GM19328 (cell line): Measurements from ENCODE around the gene APCDD1L.

Experiments
- ATAC-seq: cut with Tn5 transposase; IDR thresholded peaks from one replicate; pipeline ENCODE4 v1.9.1; 2021; ENCODE audit warnings: mild to moderate bottlenecking, moderate library complexity; ENCODE audit not compliant: unreplicated experiment

The APCDD1L gene

GRCh38 chr20:58515233-58516212 is at the start of gene APCDD1L:
Gene APCDD1L (minus strand): TSS chr20:58515399. CDS start chr20:58514707, 692 bp downstream.
- no peak for ATAC-seq

DNA sequence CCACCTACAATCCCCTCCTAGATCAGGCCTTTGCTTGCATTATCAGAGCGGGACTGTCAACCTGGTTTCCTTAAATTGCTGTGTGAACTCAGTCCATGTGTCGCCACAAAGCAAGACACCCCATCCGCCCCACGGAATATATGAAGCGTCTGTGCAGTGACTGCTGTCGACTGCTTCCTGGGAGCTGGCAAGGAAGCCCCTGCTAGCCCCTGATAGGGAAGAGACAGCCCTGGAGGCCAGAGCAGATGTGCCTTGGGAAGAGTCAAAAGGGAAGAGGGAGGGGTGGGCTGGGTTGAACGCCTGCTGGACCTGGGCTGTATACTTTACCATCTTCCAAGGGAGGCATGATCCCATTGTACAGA is 44.1 kb upstream of the APCDD1L start:
- ATAC-seq = no peak

- ATAC-seq = no peak
Observed at GRCh38 chr20:58558486-58559367, 43.5 kb upstream of the APCDD1L start.

DNA sequence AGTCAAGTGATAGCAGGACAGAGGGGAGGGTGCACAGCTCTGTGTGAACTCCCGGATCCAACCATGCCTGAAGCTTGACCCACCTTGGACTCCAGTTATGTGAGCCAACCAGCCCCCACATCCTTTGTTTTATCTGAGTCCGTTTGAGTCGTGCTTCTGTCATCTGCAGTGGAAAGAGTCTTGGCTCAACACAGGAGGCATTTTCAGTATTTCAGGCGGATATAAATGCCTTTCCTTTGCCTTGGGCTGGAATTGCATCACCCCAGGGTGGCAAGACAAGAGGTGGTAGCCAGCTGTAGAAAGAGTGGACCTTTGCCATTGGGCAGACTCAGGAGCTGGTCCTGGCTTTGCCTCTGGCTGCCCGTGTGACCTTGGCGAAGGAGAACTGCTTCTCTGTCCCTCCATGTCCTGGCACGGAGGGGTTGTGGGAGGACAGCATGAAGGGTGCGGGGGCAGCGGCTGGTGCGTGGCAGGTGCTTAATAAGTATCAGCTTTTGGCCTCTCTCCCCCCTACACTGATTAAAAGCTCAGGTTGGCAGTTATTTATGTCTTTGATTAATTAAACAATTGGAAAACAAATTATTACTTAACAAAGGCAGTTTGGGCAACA is 42.6 kb upstream of the APCDD1L start:
- ATAC-seq = no peak

DNA sequence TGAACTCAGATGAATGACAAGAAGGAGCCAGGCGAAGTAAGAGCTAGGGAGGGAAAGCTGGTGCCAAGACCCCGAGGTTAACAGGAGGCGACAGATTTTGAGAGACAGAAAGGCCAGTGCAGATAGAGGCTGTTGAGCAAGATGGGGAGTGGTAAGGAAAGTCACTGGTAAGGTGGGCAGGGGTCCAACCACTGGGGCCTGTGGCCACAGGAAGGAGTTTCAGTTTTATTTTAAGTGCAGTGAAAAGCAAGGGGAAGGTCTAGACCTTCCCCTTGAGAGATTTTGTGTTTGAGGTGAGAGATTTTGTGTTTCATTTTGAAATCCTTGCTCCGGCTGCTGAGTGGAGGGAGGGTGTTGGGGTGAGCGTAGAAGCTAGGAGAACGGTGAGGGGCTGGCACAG is 41.8 kb upstream of the APCDD1L start:
- no peak for ATAC-seq

DNA sequence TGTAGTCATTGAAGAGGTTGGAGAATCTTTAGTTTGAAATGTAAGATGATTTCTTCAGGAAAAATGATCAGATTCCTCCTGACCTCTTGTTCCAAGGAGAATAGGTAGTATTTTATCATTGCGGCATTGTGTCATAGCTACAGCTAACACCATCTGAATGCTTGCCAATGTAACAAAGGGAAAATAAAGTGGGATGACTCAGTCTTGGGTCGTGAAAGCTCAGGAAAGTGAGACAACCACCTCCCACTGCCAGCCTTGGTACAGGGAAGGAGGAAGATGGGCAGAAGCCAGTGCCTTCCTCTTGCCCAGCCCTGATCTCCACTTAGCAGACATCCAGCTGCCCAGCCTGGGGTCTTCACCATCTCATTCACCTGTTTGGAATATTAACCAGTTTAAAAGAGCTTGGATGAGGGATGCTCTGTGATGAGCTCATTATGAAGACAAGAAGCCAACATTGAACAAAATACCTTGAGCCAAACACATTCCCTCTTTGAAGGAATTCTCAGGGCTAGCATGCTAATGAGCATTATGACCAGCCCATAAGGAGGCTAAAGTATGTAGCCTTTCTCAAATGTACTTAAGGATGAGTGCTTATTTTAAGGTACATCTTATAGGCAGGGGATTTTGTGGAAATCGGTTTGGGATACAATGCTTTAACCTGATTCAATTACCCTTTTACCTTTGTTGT is 40.0 kb upstream of the APCDD1L start:
- ATAC-seq = no peak

GRCh38 chr20:58554541-58554940 is 39.3 kb upstream of the APCDD1L start:
- no peak for ATAC-seq

DNA sequence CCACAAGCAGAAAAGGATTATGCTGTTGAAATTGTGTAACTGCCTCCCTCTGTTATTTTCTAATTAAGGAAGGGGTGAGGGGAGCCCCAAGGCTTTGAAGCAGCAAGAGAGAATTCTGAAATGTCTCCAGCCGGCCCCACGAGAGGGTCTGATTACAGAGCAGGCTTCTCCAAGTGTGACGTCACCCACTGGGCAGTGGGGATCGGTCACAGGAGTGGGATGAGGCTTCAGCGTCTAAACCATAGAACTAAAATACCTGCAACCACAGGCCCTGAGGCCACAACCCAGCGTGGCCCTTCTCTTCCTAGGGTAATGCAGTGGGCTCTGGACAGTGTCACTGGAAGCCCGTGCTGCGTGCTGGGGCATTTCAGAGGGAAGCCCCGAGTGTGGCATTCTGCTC is 38.6 kb upstream of the APCDD1L start:
- ATAC-seq = no peak

- no peak for ATAC-seq
Observed at GRCh38 chr20:58553166-58553696, 38.0 kb upstream of the APCDD1L start.

- ATAC-seq = no peak
Observed at GRCh38 chr20:58552366-58552934, 37.3 kb upstream of the APCDD1L start.

GRCh38 chr20:58551631-58552030 is 36.4 kb upstream of the APCDD1L start:
- no peak for ATAC-seq

DNA sequence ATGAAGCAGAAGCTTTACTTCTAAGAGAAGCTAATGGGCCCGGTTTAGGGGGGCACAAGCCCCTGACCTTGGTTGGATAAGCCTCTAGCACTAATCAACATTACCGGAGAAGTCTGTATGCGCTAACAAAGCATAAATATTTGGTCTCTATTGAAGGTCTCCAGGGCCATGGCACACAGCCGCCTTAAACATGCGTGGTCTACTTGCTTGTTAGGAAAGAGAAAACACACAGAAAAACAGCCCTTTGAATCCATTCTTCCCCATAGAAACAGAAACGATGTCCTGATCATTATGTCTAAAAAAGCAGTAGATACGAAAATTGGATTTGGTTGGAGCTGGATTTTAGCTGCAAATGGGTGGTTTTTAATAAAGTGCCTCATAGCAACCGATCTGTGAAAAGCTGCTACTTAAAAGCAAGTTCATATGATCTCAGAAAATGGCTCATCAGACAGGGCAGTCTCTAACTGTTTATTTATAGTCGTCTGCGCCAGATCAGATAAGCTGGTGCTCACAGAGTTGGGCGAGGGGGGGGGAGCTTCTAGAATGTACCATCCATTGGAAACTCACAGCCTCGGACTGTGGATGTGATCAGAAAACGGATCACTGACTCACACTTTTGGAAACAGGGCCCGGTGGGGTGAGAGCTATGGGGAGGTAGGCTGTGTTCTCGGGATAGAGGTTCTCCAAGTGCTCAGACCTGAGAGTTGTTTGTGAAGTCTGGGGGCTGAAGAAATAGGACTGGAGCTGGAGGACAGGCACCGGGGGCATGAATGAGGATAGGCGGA is 35.3 kb upstream of the APCDD1L start:
- ATAC-seq = no peak

GRCh38 chr20:58549231-58550209 is 34.3 kb upstream of the APCDD1L start:
- no peak for ATAC-seq

GRCh38 chr20:58547623-58548475 is 32.6 kb upstream of the APCDD1L start:
- ATAC-seq = no peak

DNA sequence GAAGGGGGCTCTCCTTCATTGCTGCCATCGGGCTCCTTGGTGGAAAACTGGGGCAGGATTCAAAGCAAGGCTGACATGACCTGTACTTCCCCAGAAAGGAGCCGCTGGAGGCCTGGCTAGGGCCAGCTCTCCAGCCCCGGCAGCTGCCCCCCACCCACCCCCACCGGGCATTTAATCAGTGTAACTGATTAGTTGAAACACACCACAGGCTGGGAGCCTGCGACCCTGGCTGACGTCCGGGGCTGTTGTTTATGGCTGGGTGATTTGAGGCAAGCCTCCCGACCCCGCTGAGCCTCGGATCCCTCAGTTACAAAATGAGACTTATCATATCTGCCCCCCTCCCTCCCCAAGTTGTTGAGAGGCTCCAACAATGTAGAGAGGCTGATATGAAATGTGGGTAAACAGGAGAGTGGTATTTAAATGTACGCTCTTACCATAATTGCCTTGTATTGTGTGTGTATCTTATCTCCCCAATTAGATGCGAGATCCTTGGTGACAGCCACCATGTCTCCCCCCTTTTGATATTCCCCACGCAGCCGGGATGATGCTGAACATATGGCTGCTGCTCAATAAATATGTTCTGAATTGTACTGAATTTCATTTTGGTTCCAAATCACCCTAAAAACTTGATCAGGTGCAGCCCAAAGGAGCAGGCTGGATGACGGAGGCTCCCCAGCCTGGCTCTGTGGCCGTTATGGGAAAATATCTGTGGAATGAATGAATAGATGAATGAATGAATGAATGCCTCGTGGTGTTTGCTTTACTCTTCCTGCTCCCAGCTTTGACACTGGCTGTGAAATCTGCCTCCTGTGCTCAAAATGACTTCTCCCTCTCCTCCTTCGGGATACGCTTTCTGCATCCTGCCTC is 31.8 kb upstream of the APCDD1L start:
- no peak for ATAC-seq

- ATAC-seq = no peak
Observed at GRCh38 chr20:58546416-58546711, 31.2 kb upstream of the APCDD1L start.
